PFSK-1 (cell line): ENCODE results near the gene COMMD7.

Experiments
- FOXP2 ChIP-seq: optimal IDR thresholded peaks from 2 replicates; pipeline ENCODE3; 2011; ENCODE audit warnings: borderline replicate concordance, control low read depth, inconsistent platforms; ENCODE audit not compliant: insufficient read depth; ENCODE audit errors: extremely low read length, extremely low read depth
- POLR2AphosphoS5 ChIP-seq: IDR thresholded peaks from 2 replicates; pipeline ENCODE4 v1.6.1; 2012; ENCODE audit warnings: low read depth, mild to moderate bottlenecking, control low read depth, low read length, moderate library complexity
- REST ChIP-seq, 2 experiments: IDR thresholded peaks; 2 replicates each; pipeline versions ENCODE4 v1.6.1 to v1.8.0; 2011 to 2012; ENCODE audit warnings: low read depth in 2 of 2, low read length in 2 of 2, control low read depth in 1 of 2, inconsistent platforms in 1 of 2, mild to moderate bottlenecking in 1 of 2, moderate library complexity in 1 of 2; ENCODE audit not compliant: insufficient read depth in 1 of 2
- SIN3A ChIP-seq: IDR thresholded peaks from 2 replicates; pipeline ENCODE4 v1.6.1; 2012; ENCODE audit warnings: mild to moderate bottlenecking, low read length, moderate library complexity, borderline replicate concordance; ENCODE audit not compliant: insufficient read depth
- TAF1 ChIP-seq: IDR thresholded peaks from 2 replicates; pipeline ENCODE4 v1.6.1; 2012; ENCODE audit warnings: low read length, control low read depth, borderline replicate concordance; ENCODE audit not compliant: insufficient read depth

COMMD7 gene

GRCh38 chr20:32780749-32781655 is 37.7 kb upstream of the COMMD7 start:
- no peak for TF ChIP-seq TAF1
- TF ChIP-seq REST (IDR thresholded peaks at IDR 0.05; ENCODE audit: insufficient read depth in 1 of 2, low read depth in 2 of 2, low read length in 2 of 2) = no peak
- TF ChIP-seq SIN3A = no peak
- TF ChIP-seq FOXP2 = no peak
- no peak for TF ChIP-seq POLR2AphosphoS5

- TF ChIP-seq POLR2AphosphoS5 (no peak), TAF1 (no peak), SIN3A (no peak), FOXP2 (no peak), REST (IDR thresholded peaks at IDR 0.05; ENCODE audit: insufficient read depth in 1 of 2, low read depth in 2 of 2, low read length in 2 of 2) (no peak)
Measured at GRCh38 chr20:32780278-32780677, 37.0 kb upstream of the COMMD7 start.

GRCh38 chr20:32779500-32780211 is 36.4 kb upstream of the COMMD7 start:
- TF ChIP-seq REST (IDR thresholded peaks at IDR 0.05; ENCODE audit: insufficient read depth in 1 of 2, low read depth in 2 of 2, low read length in 2 of 2) = no peak
- no peak for TF ChIP-seq TAF1
- no peak for TF ChIP-seq SIN3A
- no peak for TF ChIP-seq FOXP2
- no peak for TF ChIP-seq POLR2AphosphoS5

GRCh38 chr20:32777177-32777956 is 34.1 kb upstream of the COMMD7 start:
- no peak for TF ChIP-seq SIN3A
- no peak for TF ChIP-seq FOXP2
- no peak for TF ChIP-seq POLR2AphosphoS5
- TF ChIP-seq TAF1 = no peak
- TF ChIP-seq REST (IDR thresholded peaks at IDR 0.05; ENCODE audit: insufficient read depth in 1 of 2, low read depth in 2 of 2, low read length in 2 of 2) = no peak
